T-helper 1 cell treated with Interleukin-12 subunit alpha and Interleukin-12 subunit beta and Interleukin-4 antibody, amounts not matched to agents 30 μg/mL and 1 μg/mL, for 36 hours (primary cell): ENCODE data around the gene MDFI.

ENCODE experiments used
- H3K27ac Mint-ChIP-seq: one replicate; pipeline ENCODE4 v1.8.0; 2021; ENCODE audit warnings: mild to moderate bottlenecking, mixed read lengths
- H3K27me3 Mint-ChIP-seq: one replicate; pipeline ENCODE4 v1.8.0; 2021; ENCODE audit warnings: low read depth, mixed read lengths
- H3K36me3 Mint-ChIP-seq: one replicate; pipeline ENCODE4 v1.8.0; 2021; ENCODE audit warnings: low read depth, mixed read lengths
- H3K4me1 Mint-ChIP-seq: one replicate; pipeline ENCODE4 v1.8.0; 2021; ENCODE audit warnings: low read depth, mixed read lengths
- H3K4me3 Mint-ChIP-seq: one replicate; pipeline ENCODE4 v1.8.0; 2021; ENCODE audit warnings: mild to moderate bottlenecking, moderate library complexity, mixed read lengths
- H3K9me3 Mint-ChIP-seq: one replicate; pipeline ENCODE4 v1.8.0; 2021; ENCODE audit warnings: mixed read lengths

The MDFI gene

DNA sequence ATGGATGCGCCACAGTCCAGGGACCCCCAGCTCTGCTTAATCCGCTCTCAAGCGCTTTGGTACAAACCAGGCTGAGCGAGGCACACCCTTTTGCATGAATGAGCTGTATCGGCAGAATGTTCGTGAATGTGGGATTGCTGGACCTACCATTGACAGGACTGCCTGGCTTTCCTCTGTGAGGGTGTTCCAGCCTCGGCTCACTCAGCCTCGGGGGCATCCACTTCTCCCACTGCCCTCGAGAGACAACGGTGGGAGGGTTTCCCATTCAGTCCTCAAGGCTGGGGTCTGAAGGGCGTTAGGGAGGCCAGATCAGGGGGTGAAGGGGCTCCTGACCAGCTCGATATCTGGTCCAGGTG lies 17.4 kb downstream of the MDFI start:
- no peaks in the 10 kb centered on the region for H3K36me3 Mint-ChIP-seq
- no peaks in the 10 kb centered on the region for H3K9me3 Mint-ChIP-seq
- H3K4me3 Mint-ChIP-seq = no peak overlapping the region
- peaks cover 15% of the 10 kb centered on the region for H3K27me3 Mint-ChIP-seq
- peaks cover 3% of the 10 kb centered on the region for H3K4me1 Mint-ChIP-seq
- H3K27ac Mint-ChIP-seq = no peak overlapping the region

DNA sequence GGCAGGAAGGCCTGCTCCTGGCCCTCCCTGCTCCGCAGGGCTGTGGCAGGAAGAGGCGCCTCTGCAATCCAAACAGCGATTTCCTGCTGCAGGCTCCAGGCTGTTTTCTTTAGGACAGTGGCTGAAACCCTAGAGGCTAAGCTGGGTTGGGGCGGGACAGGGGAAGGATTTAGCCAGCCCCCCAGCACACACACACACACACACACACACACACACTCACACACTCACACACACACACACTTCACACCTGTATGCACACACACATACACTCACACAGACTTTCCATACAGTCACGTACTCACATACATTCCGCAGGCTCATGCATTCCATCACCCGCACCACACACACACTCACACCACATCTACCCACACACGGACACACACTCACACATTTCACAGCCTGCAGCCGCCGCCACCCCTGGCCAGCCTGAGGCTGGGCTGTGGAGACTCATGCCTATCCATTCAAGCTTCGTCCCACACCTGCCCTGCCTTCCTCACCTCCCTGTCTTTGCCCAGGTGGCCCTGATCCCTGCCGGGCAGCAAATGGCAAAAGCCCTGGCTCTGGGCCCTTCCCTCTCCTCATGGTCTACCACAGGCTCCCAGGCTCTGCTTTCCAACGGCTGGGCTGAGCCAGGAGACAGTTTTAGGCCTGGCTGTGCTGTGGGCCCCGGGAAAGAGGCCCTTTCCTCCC lies 17.9 kb downstream of the MDFI start:
- Mint-ChIP-seq H3K36me3 (no peaks in the 10 kb centered on the region), H3K27ac (no peak overlapping the region), H3K4me1 (peaks cover 3% of the 10 kb centered on the region), H3K27me3 (peaks cover 20% of the 10 kb centered on the region), H3K9me3 (no peaks in the 10 kb centered on the region), H3K4me3 (no peak overlapping the region)

DNA sequence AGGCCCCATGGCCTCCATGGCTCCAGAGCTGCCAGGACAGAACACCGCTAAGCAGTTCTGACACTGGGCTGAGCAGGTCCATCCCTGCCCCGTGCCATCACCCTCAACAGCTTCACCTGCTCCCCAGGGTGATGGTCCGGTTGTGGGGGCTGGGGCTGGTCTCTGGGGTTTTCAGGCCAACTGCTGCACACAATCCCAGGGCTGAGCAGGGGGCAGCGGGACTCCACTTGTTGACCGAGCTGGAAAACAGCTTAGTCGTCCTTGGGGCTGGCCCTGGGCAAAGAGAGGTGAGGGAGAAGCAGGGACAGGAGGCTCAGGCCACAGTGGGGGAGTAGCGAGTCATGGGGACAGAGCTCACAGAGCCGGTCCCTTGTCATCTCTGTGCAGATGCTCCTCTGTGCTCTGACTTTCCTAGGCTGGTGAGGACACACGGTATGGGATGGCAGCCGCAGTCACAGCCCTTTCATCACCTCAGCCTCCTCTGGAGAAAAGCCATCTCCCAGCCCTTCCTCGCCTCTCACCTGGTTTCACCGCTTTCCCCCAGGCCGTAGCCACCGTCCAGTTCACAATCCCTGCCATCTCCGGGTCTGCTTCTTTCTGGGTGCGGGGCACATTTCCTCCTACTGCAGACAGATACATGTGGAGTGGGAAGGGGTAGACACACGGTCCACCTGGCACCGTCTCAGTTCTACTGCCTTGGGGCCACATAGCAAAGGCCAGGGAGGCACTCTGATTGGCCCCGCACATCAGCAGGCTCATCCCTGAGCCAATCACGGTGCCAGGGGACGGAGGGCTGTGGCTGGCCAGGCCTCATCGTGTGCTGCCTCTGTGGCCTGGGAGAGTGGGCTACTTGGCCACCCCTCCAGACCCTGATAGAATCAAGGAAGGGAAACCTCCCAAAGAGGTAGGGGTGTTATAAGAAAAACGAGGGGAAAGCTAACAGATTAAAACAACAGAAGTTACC lies 19.1 kb downstream of the MDFI start:
- H3K4me1 Mint-ChIP-seq = peaks cover 3% of the 10 kb centered on the region
- peaks cover 31% of the 10 kb centered on the region for H3K27me3 Mint-ChIP-seq
- H3K36me3 Mint-ChIP-seq = no peaks in the 10 kb centered on the region
- H3K27ac Mint-ChIP-seq = no peak overlapping the region
- no peaks in the 10 kb centered on the region for H3K9me3 Mint-ChIP-seq
- no peak overlapping the region for H3K4me3 Mint-ChIP-seq

DNA sequence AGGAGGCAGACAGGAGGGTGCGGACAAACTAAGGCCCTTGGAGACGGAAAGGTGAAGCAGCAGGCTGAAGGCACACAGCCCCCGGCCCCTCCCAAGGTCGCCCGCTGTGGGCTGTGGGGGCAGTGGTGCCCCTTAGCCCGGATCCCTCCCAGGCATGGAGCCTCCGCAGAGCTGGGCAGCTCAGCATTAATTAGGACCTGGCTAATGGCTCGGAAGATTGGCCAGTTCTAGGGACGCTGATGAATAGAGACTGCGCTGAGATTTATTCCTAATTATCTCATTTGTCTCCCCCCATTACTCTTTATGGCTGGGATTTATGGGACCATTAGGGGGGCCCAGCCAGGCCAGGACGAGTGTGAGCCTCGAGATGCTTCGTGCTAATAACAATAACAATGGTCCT lies 20.4 kb downstream of the MDFI start:
- Mint-ChIP-seq H3K27me3 (peaks cover 31% of the 10 kb centered on the region), H3K9me3 (no peaks in the 10 kb centered on the region), H3K4me3 (no peak overlapping the region), H3K4me1 (peaks cover 3% of the 10 kb centered on the region), H3K27ac (no peak overlapping the region), H3K36me3 (no peaks in the 10 kb centered on the region)

DNA sequence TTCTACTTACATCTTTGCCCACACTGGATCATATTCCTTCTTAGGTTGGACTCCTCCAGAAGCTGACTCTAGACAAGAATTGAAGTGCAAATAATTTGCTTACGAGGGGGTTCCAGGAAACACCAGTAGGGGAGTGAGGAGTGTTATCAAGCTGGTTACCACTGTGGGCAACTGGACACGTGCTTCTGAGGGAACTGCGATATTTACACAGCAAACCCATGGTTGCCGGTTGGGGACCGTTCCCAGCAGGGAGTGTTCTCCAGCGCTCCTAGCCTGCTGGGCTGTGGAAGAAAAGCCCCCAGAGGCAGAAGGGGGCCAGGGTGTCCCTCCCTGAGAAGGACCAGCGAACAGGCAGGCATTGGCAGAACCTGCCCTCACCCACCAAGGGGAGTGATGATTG lies 21.7 kb downstream of the MDFI start:
- Mint-ChIP-seq H3K36me3 (no peaks in the 10 kb centered on the region), H3K4me3 (no peak overlapping the region), H3K27me3 (peaks cover 32% of the 10 kb centered on the region), H3K9me3 (no peaks in the 10 kb centered on the region), H3K27ac (no peak overlapping the region), H3K4me1 (peaks cover 3% of the 10 kb centered on the region)

DNA sequence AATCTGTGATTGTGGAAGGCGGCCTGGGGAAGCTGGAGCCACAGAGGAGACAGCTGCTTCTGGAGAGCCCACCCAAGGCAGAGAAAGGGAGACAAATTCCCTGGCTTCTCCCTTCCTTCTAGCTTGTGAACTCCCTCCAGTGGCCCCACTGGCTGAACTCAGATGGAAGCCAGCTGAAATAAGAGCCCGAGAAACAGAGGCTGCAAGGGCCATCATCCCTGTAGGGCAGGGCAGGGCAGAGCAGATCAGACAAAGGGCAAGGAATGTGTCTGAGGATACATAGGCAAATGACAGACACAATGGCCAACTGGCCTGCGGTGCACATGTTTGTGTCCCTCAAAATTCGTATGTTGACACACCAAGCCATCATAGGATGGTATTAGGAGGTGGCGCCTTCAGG lies 25.3 kb downstream of the MDFI start:
- Mint-ChIP-seq H3K27me3 (peaks cover 38% of the 10 kb centered on the region), H3K36me3 (no peaks in the 10 kb centered on the region), H3K4me1 (no peaks in the 10 kb centered on the region), H3K27ac (no peak overlapping the region), H3K4me3 (no peak overlapping the region), H3K9me3 (no peaks in the 10 kb centered on the region)

DNA sequence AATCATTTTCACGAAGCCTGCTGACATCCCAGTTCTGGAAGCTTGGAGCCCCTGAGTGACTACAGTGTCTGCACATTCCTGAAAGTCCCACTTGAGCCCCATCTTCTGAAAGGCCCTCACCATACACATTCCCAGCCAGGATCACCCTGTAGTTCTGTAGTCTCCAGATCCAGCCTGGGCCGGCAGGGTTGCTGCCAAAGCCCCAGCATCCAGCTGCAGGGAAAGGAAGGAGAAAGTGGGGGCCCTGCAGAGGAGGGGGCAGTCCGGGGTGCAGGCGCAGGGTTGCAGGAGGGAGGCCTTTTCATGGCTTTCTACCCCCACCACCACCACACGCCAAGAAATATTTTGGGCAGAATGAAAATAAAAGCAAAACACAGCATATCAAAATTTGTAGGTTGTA lies 26.0 kb downstream of the MDFI start:
- H3K27me3 Mint-ChIP-seq = peaks cover 37% of the 10 kb centered on the region
- no peaks in the 10 kb centered on the region for H3K4me1 Mint-ChIP-seq

DNA sequence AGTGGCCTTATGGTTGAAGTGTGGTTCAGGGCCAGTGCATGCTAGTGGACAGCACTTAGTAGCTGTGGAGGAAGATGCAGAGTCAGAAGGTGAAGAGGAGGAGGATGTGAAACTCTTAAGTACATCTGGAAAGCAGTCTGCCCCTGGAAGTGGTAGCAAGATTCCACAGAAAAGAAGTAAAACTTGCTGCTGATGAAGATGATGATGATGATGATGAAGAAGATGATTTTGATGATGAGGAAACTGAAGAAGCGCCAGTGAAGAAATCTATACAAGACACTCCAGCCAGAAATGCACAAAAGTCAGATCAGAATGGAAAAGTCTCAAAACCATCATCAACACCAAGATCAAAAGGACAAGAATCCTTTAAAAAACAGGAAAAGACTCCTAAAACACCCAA lies 28.9 kb downstream of the MDFI start:
- H3K36me3 Mint-ChIP-seq = no peaks in the 10 kb centered on the region
- H3K4me3 Mint-ChIP-seq = no peak overlapping the region
- H3K27ac Mint-ChIP-seq = no peak overlapping the region

More for the DNA sequence above, 26.0 kb downstream of the MDFI start:
- Mint-ChIP-seq H3K36me3 (no peaks in the 10 kb centered on the region), H3K9me3 (no peaks in the 10 kb centered on the region), H3K27ac (no peak overlapping the region), H3K4me3 (no peak overlapping the region)

DNA sequence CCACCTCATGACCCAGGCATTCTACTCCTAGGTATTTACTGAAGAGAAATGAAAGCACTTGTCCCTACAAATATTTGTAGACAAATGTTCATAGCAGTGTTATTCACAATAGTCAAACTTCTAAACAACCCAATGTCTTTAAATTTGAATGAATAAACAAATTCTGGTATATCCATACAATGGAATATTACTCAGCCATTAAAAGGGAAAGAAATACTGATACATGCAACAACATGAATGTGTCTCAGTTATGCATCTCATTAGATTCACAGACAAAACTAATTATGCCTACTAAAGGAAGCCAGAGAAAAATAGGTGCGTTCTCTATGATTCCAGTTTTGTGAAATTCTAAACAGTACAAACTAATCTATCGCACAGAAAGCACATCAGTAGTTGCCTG lies 30.7 kb downstream of the MDFI start:
- no peaks in the 10 kb centered on the region for H3K4me1 Mint-ChIP-seq
- no peak overlapping the region for H3K4me3 Mint-ChIP-seq
- no peaks in the 10 kb centered on the region for H3K36me3 Mint-ChIP-seq
- peaks cover 25% of the 10 kb centered on the region for H3K27me3 Mint-ChIP-seq
- H3K9me3 Mint-ChIP-seq = no peaks in the 10 kb centered on the region
- H3K27ac Mint-ChIP-seq = no peak overlapping the region

More for the DNA sequence above, 28.9 kb downstream of the MDFI start:
- Mint-ChIP-seq H3K27me3 (peaks cover 27% of the 10 kb centered on the region), H3K4me1 (no peaks in the 10 kb centered on the region), H3K9me3 (no peaks in the 10 kb centered on the region)

DNA sequence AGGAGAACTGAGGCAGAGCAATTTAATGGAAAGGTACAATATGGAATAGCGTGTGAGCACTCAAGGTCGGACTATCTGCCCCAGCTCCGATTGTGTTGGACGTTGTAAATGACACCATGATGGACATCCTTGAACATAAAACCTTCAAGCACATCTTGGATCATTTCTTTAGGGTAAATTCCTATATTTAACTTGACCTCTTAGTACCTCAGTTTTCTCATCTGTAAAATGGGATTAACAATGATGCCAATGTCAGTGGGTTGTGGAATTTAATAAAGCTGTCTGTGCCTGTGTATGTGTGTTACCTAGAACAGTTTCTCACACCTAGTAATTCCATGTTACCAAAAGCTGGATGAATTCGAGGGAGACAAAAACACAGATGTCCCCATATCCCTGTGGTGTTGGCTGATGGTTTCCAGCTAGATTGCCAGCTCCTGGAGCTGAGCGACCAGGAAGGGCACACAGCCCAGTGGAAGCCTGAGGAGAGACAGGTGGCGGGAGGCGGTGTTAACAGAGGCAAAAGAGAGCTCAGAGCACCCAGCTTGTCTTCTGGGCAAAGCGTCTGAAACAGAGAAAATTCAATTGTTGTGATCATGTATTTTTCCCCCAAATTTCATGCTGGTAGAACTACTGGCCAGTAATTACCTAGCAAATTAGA lies 32.6 kb downstream of the MDFI start:
- no peaks in the 10 kb centered on the region for H3K4me1 Mint-ChIP-seq
- no peak overlapping the region for H3K4me3 Mint-ChIP-seq
- H3K27me3 Mint-ChIP-seq = peaks cover 24% of the 10 kb centered on the region
- no peaks in the 10 kb centered on the region for H3K9me3 Mint-ChIP-seq
- no peak overlapping the region for H3K27ac Mint-ChIP-seq
- no peaks in the 10 kb centered on the region for H3K36me3 Mint-ChIP-seq

DNA sequence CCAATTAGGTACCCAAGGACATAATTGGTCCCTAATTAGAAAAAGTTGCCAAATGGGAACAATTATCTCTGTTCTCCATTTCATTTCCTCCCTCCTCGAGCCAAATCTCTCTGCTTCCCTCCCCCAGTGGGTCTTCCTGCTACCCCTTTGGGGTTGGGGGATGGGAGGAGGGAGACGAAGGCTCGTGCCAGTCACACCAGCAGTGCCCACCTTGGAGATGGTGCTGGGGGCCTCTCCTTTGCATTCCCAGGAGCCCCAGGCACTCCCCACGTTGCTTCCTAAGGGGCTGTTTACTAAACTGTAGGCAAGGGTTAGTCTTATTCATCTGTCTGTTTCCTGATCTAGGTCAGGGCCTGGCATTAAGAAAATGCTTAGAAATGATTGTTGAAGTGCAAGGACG lies 33.1 kb downstream of the MDFI start:
- no peak overlapping the region for H3K27ac Mint-ChIP-seq
- H3K9me3 Mint-ChIP-seq = no peaks in the 10 kb centered on the region
- no peaks in the 10 kb centered on the region for H3K36me3 Mint-ChIP-seq
- H3K4me3 Mint-ChIP-seq = no peak overlapping the region
- no peaks in the 10 kb centered on the region for H3K4me1 Mint-ChIP-seq
- H3K27me3 Mint-ChIP-seq = peaks cover 23% of the 10 kb centered on the region

DNA sequence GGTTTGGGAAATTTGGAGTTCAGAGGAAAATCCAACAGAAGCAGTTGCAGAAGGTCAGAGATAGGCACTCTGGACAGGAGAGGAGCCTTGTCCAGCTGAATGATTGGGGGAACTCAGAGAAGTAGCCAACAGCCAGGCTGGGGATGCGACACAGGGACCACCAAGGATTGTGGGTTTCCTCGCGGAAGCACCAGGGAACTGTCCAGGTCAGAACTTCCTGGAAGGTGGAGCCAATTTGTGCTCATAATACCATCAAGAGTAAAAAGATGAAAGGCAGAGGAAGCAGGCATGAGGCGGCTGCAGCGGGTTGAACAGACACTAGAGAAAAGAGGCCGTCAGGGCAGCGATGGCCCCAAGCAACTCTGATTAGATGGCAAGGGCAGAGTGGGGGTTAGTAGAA lies 33.7 kb downstream of the MDFI start:
- H3K4me1 Mint-ChIP-seq = no peaks in the 10 kb centered on the region
- peaks cover 21% of the 10 kb centered on the region for H3K27me3 Mint-ChIP-seq
- no peaks in the 10 kb centered on the region for H3K36me3 Mint-ChIP-seq
- H3K27ac Mint-ChIP-seq = no peak overlapping the region
- H3K4me3 Mint-ChIP-seq = no peak overlapping the region
- no peaks in the 10 kb centered on the region for H3K9me3 Mint-ChIP-seq

DNA sequence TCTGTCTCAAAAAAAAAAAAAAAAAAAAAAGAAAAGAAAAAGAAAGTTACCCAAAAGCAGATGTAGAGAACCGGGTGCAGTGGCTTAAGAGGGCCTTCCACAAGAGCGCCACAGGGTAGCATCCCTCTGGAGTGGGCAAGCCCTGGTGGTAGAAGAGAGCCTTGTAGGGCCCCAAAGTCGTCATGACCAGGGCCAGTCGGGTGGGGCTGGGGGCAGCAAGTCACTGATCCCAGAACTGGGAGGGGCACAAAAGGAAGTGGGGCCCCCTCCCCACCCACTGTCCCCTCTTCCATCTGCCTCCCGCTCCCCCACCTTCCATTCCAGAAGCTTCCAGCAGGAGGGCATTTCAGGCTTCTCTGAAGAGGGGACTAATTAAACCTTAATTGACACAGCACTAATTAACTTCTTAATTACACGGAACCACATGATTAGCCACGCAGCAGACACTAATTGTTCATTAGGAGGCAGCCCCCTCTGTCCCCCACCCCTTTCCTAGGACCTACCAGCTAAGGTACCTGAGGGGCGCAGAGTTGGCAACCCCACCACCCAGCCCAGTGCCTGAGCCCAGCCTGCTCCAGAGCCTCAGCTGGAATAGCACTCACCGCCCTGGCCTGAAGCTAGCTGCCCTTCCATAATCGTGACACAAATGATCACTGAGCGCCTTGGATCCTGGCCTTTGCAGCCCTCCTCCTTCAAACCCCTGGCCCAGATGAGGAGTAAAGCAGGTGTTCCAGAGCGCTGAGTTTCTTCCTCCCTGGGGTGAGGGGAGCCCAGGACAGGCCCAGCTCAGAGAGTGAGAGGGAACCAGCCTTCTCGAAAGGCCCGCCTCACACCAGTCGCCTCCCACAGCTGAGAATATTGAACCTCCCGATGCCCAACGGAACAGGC lies 34.8 kb downstream of the MDFI start:
- Mint-ChIP-seq H3K27me3 (peaks cover 14% of the 10 kb centered on the region), H3K27ac (no peak overlapping the region), H3K9me3 (no peaks in the 10 kb centered on the region), H3K4me1 (no peaks in the 10 kb centered on the region), H3K4me3 (no peak overlapping the region), H3K36me3 (no peaks in the 10 kb centered on the region)

DNA sequence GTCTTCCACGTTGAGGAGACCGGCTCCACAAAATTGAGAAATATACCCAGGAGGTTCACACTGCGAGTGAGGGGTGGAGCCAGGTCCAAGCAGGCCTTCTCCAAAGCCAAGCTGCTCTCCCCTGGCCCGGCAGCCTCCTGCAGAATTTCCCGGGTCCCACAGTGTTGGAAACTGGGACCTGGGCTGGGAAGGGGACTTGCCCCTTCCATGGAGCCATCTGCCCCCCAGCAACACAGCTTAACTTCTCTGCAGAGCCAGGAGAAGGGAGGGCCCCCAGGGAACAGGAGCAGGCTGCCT lies 35.4 kb downstream of the MDFI start:
- no peaks in the 10 kb centered on the region for H3K9me3 Mint-ChIP-seq
- H3K27ac Mint-ChIP-seq = no peak overlapping the region
- no peak overlapping the region for H3K4me3 Mint-ChIP-seq
- no peaks in the 10 kb centered on the region for H3K4me1 Mint-ChIP-seq
- H3K36me3 Mint-ChIP-seq = no peaks in the 10 kb centered on the region
- H3K27me3 Mint-ChIP-seq = peaks cover 12% of the 10 kb centered on the region
